GM10248 (cell line): ENCODE measurements around the gene OR56A3.

Experiments used
- CTCF ChIA-PET: fragments of 300-600 bp; sonication (Branson Sonifier 250); formaldehyde crosslinking; extraction: SDS; loops from one replicate; lab custom pipeline; 2021; ENCODE audit warnings: antibody characterized with exemption; lab: Yijun Ruan, JAX
- POLR2A ChIA-PET: fragments of 350-650 bp; sonication (Branson Sonifier 250); formaldehyde crosslinking; extraction: SDS; loops from one replicate; lab custom pipeline; 2020; ENCODE audit warnings: antibody characterized with exemption; lab: Yijun Ruan, JAX
- DNase-seq: peaks from one replicate; pipeline ENCODE4 v3.0.0; 2012; ENCODE audit errors: extremely low spot score
- CTCF ChIP-seq: IDR thresholded peaks from 2 replicates; pipeline ENCODE4 v1.5.1; 2012; ENCODE audit warnings: mild to moderate bottlenecking, low read depth; ENCODE audit errors: extremely low read depth, missing control alignments, control extremely low read depth

The OR56A3 gene

GRCh38 chr11:5941951-5942350 is at the start of gene OR56A3:
Gene OR56A3 (plus strand): TSS chr11:5942251. CDS start chr11:5947347, 5,096 bp downstream.
- CTCF ChIA-PET: no interaction called here
- no peak for TF ChIP-seq CTCF
- POLR2A ChIA-PET: no interaction called here
- DNase-seq: no peak

- DNase-seq: no peak
- POLR2A ChIA-PET: no interaction called here
- CTCF ChIA-PET: interaction anchor here (0.9 kb wide), 1 partner anchor 9 kb away, joined by 3 read pairs; no protein-coding TSS in a partner anchor
- TF ChIP-seq CTCF: no peak
These were observed 49.1 kb upstream of the OR56A3 start, which contains the start of gene OR52E5 for GRCh38 chr11:5892908-5893307. Gene OR52E5 (plus strand): TSS chr11:5893208. CDS start chr11:5900777, 7,569 bp downstream.

DNA sequence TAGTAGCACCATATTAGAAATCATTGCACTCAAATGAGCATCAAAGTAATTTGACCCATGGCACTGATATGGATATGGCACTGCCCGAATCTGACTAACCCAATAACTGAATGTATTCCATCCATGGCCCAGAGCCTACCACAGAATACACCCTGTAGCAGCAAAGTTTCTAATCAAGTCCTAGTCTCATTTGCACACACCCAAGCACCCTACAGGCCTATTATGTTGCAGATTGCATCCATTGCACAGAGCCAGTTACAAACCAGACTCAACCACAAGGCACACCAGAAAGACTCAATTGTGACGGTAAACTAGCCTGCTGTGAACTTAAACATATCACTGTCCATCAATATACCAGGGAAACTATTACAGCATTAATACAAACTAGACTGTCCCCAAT is 42.5 kb upstream of the OR56A3 start:
- no peak for DNase-seq
- CTCF ChIA-PET: no interaction called here
- no peak for TF ChIP-seq CTCF
- POLR2A ChIA-PET: no interaction called here

- no peak for TF ChIP-seq CTCF
- ChIA-PET POLR2A (no interaction called here), CTCF (interaction anchor here (1.0 kb wide), 1 partner anchor 9 kb away, joined by 6 read pairs; no protein-coding TSS in a partner anchor)
- no peak for DNase-seq
These were observed 31.5 kb upstream of the OR56A3 start for GRCh38 chr11:5910540-5910939.

GRCh38 chr11:5922749-5923426 is 19.2 kb upstream of the OR56A3 start:
- DNase-seq: no peak
- TF ChIP-seq CTCF: no peak
- ChIA-PET CTCF (interaction anchor here (0.7 kb wide), 1 partner anchor 16 kb away, joined by 3 read pairs; no protein-coding TSS in a partner anchor), POLR2A (no interaction called here)

GRCh38 chr11:5923427-5923776 is 18.6 kb upstream of the OR56A3 start:
- POLR2A ChIA-PET: no interaction called here

More at GRCh38 chr11:5923427-5923776, 18.6 kb upstream of the OR56A3 start:
- CTCF ChIA-PET: interaction anchor here (0.7 kb wide), 1 partner anchor 16 kb away, joined by 3 read pairs; no protein-coding TSS in a partner anchor
- no peak for TF ChIP-seq CTCF
- DNase-seq: no peak
